HFF-Myc (cell line): Measurements from ENCODE around the gene CHCHD5.

Source experiments
- DNase-seq: peaks from one replicate; pipeline ENCODE4 v3.0.0-alpha.2; 2011; ENCODE audit warnings: low read depth; ENCODE audit errors: extremely low read depth
- H3K4me3 ChIP-seq: replicated peaks from 2 replicates; pipeline ENCODE4 v1.5.1; 2011; ENCODE audit warnings: low read depth, mild to moderate bottlenecking, control low read depth, low read length
- TF ChIP-seq, protein P1 (sequence below): IDR thresholded peaks from 2 replicates; pipeline ENCODE4 v1.5.1; 2012; ENCODE audit warnings: mild to moderate bottlenecking, low read depth, low read length, control low read depth; ENCODE audit errors: missing control alignments

Gene CHCHD5

DNA sequence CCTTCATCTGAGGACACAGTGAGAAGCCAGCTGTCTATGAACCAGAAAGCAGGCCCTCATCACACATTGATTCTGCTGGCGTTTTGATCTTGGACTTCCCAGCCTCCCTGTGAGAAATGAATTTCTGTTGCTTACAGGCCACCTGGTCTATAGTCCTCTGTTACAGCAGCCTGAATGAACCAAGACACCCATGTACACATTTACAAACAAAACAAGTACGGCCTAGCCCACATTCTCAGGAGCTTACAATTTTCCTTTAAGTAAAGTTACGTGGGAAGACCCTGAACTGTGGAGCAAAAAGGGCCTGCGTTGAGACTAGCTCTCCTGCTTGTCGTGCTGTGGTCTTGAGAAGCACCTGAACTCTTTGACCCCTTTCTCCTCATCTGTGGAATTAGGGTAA, 49.3 kb downstream of the CHCHD5 start:
- TF ChIP-seq, protein P1, sequence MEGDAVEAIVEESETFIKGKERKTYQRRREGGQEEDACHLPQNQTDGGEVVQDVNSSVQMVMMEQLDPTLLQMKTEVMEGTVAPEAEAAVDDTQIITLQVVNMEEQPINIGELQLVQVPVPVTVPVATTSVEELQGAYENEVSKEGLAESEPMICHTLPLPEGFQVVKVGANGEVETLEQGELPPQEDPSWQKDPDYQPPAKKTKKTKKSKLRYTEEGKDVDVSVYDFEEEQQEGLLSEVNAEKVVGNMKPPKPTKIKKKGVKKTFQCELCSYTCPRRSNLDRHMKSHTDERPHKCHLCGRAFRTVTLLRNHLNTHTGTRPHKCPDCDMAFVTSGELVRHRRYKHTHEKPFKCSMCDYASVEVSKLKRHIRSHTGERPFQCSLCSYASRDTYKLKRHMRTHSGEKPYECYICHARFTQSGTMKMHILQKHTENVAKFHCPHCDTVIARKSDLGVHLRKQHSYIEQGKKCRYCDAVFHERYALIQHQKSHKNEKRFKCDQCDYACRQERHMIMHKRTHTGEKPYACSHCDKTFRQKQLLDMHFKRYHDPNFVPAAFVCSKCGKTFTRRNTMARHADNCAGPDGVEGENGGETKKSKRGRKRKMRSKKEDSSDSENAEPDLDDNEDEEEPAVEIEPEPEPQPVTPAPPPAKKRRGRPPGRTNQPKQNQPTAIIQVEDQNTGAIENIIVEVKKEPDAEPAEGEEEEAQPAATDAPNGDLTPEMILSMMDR: no peak
- no peak for DNase-seq

GRCh38 chr2:112634153-112634873, 49.9 kb downstream of the CHCHD5 start:
- no peak overlapping the region for H3K4me3 ChIP-seq
- no peak for DNase-seq
- TF ChIP-seq, protein P1: no peak

More for the DNA sequence above, 49.3 kb downstream of the CHCHD5 start:
- no peak overlapping the region for H3K4me3 ChIP-seq

- no peak for DNase-seq
- TF ChIP-seq, protein P1: no peak
- no peak overlapping the region for H3K4me3 ChIP-seq
Measured at GRCh38 chr2:112634874-112635157, 50.4 kb downstream of the CHCHD5 start.

DNA sequence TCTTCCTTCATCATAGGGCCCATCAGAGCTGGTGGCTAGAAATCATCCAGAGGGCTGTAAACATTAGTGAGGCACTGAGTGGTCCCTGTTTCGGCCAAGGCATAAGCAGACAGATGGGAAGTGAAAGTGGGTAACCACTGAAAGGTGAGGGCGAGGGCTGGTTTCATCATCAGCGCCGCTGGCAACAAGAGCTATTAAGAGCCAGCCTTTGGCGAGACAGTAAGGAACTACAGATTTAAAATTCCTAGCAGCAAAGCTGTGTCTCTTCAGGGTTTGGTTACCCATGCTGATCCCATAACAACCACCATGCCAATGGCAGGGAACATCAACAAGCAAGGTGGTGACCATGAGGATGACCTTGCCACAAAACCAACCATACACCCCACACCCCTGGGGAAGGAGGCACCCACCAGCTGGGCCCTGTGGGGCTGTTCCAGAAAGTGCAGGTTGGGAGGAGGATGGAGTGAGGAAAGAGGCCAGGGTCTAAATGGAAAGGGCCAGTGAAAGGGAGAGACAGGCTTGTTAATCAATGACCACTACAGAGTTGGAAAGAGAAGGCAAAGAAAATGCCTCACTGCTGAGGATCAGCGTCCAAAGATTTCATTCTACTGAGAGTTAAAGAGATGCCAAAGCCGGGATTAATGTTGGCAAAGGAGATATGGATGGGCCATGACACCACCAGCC, 52.3 kb downstream of the CHCHD5 start:
- H3K4me3 ChIP-seq: no peak overlapping the region
- TF ChIP-seq, protein P1: no peak
- no peak for DNase-seq

DNA sequence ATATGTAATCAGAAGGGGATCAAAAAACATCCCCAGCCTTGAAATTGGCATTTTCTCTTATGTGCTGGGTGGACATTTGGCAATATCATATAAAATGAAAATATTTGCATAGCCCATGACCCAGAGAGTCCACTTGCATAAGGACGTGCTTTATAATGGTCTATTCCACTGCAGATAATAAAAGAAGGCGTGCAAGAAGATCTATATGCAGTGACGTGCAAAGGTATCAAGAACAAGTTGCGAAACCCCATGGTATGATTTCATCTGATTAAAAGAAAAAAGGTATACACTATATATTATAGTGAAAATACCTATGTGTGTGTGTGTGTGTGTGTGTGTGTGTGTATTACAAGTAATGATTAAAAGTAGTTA, 52.9 kb downstream of the CHCHD5 start:
- TF ChIP-seq, protein P1: no peak
- H3K4me3 ChIP-seq: no peak overlapping the region

More for the DNA sequence above, 52.9 kb downstream of the CHCHD5 start:
- DNase-seq: no peak
